Posterior vena cava (tissue), 2 donors: ENCODE results near the gene BPGM. TPM values are rescaled to one million over a fixed set of nuclear protein-coding genes. Genes with fewer than 3 reads are reported as not detected.

Experiments used
- total RNA-seq, 2 donors: library from RNA; stranded (reverse); fragmentation: NEBNext Ultra II Directional; extraction: Animal tissue kit (Norgen Biotek cat#: 25700); gene quantifications; one replicate each; pipeline ENCODE4 v1.2.1, GENCODE V29; 2021
- donor health status: DM: yes; HTN: yes; CAD: no.
- donor health status: DM: yes; HTN: yes; CAD: no.

BPGM gene
- total RNA-seq, 2 donors from 2014 or later: 16.1 to 17.5 TPM

Other genes with a start within 250 kb of the BPGM start
- 10 to 100 TPM; 53.7 to 67.0 TPM for gene AKR1B1, start 187.8 kb upstream of the BPGM start, total RNA-seq
- gene AKR1B10, start 119.3 kb upstream of the BPGM start, total RNA-seq: under 1 TPM in 1 of 2 donors, not detected in 1; 0.48 TPM
- under 1 TPM in 1 of 2 donors, not detected in 1; 0.29 TPM for gene AKR1B15, start 97.7 kb upstream of the BPGM start, total RNA-seq
- 1,000 to 10,000 TPM; 1,459 to 1,514 TPM for gene CALD1, start 132.8 kb downstream of the BPGM start, total RNA-seq